ENCODE data around the gene RPP30. TPM values are rescaled to one million over a fixed set of nuclear protein-coding genes. Genes with fewer than 3 reads are reported as not detected.
A peak's percentile ranks its signal among the peaks of the same experiment; 100 is the strongest.

The RPP30 gene
- total RNA-seq, 1 donor from 2014 or later = 52.8 TPM

DNA sequence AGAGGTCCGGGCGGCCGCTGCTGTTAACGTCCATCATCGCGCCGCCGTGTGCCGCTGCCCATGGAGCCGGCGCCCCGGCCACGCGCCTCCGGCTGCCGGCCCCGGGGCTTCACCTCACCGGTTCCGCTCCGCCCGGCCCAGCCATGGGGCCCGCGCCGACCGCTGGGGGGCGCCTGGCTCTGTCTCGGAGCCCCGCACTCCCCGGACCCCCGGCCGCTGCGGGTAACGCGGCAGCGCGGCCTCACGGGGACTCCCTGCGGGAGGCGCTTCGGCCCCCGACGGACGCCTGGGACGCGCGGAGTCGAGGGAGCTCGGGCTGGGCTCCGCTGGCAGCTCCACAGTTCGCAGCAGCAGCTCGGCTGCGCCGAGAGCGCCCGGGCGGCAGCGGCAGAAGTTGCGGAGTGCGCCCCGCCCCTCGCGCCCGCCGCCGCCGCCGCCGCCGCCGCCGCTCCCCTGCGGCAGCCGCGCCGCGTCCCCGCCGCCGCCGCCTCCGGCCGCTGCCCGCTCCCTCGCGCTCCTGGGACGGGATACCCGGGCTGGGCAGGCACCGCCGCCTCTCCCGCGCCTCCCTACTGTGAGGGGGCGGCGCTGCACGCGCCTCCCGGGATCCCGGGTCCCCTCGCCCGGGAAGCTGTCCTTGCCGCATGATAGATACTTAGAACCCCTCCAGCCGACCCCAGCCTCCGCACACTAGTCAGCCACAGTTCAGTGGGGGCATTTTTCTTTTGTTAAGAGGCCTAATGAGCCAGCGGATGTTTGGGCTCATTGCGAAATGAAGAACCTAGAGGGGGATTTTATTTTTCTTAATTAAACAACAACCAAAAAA is 13.9 kb upstream of the RPP30 start, which contains the start of gene HTR7:
TSS of gene HTR7 (minus strand) at position 405 of the 826 bp plus-strand sequence. CDS start at position 37, 368 bp downstream.
- TF ChIP-seq, protein P1, sequence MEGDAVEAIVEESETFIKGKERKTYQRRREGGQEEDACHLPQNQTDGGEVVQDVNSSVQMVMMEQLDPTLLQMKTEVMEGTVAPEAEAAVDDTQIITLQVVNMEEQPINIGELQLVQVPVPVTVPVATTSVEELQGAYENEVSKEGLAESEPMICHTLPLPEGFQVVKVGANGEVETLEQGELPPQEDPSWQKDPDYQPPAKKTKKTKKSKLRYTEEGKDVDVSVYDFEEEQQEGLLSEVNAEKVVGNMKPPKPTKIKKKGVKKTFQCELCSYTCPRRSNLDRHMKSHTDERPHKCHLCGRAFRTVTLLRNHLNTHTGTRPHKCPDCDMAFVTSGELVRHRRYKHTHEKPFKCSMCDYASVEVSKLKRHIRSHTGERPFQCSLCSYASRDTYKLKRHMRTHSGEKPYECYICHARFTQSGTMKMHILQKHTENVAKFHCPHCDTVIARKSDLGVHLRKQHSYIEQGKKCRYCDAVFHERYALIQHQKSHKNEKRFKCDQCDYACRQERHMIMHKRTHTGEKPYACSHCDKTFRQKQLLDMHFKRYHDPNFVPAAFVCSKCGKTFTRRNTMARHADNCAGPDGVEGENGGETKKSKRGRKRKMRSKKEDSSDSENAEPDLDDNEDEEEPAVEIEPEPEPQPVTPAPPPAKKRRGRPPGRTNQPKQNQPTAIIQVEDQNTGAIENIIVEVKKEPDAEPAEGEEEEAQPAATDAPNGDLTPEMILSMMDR (conservative IDR thresholded peaks at IDR 0.05; ENCODE audit: low read depth, low read length) = peak; percentile 50
- no peak for DNase-seq (ENCODE audit: low read depth)
- H3K4me3 ChIP-seq (ENCODE audit: low read depth, low read length) = peak within 1 kb of the TSS; percentile 56

DNA sequence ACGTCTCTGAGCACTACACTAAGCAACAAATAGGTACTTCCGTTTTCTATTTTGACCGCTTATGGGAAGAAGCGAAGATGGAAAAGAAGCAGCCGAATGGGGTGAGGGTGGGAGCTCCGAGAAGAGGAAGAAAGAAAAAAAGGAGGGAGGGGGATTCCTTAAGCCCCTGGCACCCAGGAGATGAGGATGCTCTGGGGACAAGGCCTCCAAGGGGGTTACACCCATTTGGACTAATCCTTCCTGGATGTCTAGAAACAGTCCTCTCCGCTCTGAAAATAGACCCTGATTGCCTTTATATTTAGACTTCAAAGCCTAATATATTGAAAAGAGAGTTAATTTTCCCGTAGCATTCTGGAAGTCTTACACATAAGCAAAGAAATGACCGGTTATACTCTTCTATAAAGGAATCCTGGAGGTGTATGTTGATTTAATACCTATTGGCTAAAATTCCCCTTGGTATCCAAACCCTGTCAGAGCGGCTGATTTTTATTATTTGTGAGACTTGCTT is 13.3 kb upstream of the RPP30 start:
- TF ChIP-seq, protein P1 (conservative IDR thresholded peaks at IDR 0.05; ENCODE audit: low read depth, low read length) = no peak
- peak overlapping the region; percentile 52 for H3K4me3 ChIP-seq (ENCODE audit: low read depth, low read length)
- DNase-seq (ENCODE audit: low read depth) = no peak

DNA sequence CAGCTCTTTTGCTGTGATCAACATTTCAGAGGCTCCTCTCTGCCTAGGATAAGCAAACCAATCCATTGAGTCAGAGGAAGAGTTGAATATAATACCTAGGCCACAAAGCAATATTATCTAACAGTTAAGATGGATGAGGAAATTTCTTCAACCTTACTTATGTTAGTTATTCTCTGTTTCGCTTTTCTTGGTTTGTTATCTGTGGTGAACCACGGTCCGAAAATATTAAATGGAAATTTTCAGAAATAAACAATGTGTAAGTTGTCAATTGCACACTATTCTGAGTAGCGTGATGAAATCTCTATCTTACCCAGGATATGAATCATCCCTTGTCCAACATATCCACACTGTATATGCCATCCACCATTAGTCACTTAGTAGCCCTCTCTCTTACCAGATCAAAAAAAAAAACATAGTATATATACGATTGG is 12.4 kb upstream of the RPP30 start:
- H3K4me3 ChIP-seq (ENCODE audit: low read depth, low read length) = no peak overlapping the region
- DNase-seq (ENCODE audit: low read depth) = no peak
- TF ChIP-seq, protein P1 (conservative IDR thresholded peaks at IDR 0.05; ENCODE audit: low read depth, low read length) = no peak

DNA sequence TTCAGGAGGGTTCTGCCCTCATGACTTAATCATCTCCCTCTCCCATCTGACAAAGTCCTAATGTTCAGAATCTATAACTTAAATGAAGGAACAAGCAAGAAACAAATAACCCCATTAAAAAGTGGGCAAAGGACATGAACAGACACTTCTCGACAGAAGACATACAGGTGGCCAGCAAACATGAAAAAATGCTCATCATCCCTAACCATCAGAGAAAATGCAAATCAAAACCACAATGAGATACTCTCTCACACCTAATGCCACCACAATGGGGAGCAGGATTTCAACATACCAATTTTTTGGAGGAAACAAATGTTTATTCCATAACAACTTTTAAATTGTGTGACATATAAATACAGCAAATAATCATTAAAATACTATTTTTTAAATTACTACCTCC is 11.0 kb upstream of the RPP30 start:
- no peak overlapping the region for H3K4me3 ChIP-seq (ENCODE audit: low read depth, low read length)
- no peak for DNase-seq (ENCODE audit: low read depth)
- TF ChIP-seq, protein P1 (conservative IDR thresholded peaks at IDR 0.05; ENCODE audit: low read depth, low read length) = no peak

DNA sequence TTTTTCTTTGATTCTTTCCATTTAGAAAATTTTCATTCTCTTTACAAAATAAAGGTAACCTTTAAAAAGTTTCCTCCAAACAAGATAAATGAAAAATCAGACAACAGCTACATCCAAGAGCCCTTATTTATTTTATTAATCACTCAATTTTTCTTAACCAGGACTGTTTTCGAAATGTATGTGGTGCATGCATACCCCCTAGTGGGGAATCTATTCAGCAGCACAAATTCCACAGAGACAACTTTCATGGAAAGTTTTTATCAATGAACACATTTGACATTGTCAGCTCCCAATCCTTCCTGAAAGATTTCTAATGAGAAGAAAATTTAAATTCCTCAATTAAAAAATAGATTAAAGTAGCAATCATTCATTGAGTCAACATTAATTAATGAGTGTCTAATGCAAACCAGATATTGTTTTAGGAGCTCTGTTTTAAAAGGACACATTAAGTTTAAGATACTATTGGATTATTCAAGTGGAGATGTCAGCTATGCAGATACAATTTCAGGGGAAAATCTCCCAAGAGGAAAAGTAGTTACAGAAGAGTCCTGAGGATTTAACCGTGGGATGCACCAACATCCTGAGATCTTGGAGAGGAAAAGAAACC is 8.8 kb upstream of the RPP30 start:
- H3K4me3 ChIP-seq (ENCODE audit: low read depth, low read length) = no peak overlapping the region
- no peak for DNase-seq (ENCODE audit: low read depth)
- TF ChIP-seq, protein P1 (conservative IDR thresholded peaks at IDR 0.05; ENCODE audit: low read depth, low read length) = peak; percentile 82

DNA sequence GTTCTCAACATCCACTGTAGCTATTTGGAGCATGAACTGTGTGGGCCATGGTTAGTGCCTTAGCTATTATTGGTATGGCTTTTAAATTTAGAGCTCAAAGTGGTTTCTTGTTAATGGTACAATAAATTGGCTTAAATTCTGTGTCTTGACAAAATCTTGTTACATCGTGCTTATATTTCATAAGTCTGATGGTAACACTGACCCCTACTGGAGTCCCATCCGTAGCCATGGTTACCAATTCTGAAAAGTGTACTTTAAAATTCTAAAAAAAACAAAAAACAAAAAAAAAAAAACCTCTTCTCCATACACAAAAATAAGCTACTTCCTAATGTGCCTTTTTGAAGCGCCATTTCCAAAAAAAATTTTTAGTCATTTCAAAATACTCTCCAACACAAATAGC is 6.4 kb upstream of the RPP30 start:
- no peak overlapping the region for H3K4me3 ChIP-seq (ENCODE audit: low read depth, low read length)
- TF ChIP-seq, protein P1 (conservative IDR thresholded peaks at IDR 0.05; ENCODE audit: low read depth, low read length) = peak; percentile 35
- DNase-seq (ENCODE audit: low read depth) = no peak
